ENCODE results near the gene VARS2.

The VARS2 gene

DNA sequence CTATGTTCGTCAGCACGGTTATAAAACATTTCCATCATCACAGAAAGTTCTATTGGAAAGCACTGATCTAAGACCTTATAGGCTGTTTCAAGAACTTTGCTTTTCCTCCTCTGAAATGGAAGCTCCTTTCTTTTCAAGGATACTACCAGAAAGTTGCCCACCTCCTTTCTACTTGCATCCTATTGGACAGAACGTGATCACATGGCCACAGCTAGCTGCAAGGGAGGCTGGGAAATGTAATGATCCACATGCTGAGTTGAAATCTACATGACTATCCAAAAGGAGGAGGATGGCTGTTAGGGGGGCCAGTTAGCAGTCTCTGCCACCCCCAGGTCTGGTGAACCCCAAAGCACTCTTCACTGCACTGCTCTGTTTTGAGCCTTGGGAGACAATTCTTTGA is 14.6 kb downstream of the VARS2 start:
- Histone ChIP-seq H3K36me3 (replicated peaks) (peaks cover 7% of the 10 kb centered on the region), H3K4me3 (ENCODE audit: low read depth, low read length) (no peak overlapping the region), H3K27me3 (replicated peaks) (no peaks in the 10 kb centered on the region), H3K27ac (no peak overlapping the region)
- in situ Hi-C loops (cut with HindIII; ENCODE audit: low pct_ligation_motif_present, low sequenced_read_pairs) = no loop called here
- DNase-seq = no peak
- TF ChIP-seq, protein P1, sequence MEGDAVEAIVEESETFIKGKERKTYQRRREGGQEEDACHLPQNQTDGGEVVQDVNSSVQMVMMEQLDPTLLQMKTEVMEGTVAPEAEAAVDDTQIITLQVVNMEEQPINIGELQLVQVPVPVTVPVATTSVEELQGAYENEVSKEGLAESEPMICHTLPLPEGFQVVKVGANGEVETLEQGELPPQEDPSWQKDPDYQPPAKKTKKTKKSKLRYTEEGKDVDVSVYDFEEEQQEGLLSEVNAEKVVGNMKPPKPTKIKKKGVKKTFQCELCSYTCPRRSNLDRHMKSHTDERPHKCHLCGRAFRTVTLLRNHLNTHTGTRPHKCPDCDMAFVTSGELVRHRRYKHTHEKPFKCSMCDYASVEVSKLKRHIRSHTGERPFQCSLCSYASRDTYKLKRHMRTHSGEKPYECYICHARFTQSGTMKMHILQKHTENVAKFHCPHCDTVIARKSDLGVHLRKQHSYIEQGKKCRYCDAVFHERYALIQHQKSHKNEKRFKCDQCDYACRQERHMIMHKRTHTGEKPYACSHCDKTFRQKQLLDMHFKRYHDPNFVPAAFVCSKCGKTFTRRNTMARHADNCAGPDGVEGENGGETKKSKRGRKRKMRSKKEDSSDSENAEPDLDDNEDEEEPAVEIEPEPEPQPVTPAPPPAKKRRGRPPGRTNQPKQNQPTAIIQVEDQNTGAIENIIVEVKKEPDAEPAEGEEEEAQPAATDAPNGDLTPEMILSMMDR (IDR thresholded peaks at IDR 0.05; ENCODE audit: low read depth, low read length, missing control alignments) = no peak

DNA sequence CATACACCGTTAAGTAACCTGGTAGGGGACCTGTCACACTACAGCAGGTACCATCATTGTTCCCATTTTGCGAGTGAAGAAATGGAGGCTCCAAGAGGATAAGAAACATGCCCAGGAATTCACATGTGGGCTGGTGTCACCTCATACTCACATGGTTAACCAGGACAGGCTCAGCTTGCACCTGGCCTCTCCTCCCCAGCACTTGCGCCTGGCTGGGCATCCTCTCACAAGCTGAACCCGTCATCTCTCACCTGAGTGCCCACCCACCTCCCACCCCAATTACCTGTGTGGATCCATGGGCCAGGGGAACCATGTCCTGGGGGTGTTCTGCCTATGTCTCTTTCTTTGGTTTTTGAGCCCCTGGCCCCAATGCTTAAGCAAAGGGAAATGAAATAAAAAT is 16.5 kb downstream of the VARS2 start:
- no peak overlapping the region for H3K27ac ChIP-seq
- TF ChIP-seq, protein P1 (IDR thresholded peaks at IDR 0.05; ENCODE audit: low read depth, low read length, missing control alignments) = no peak
- peaks cover 7% of the 10 kb centered on the region for H3K36me3 ChIP-seq (replicated peaks)
- in situ Hi-C loops (cut with HindIII; ENCODE audit: low pct_ligation_motif_present, low sequenced_read_pairs) = no loop called here
- H3K4me3 ChIP-seq (ENCODE audit: low read depth, low read length) = no peak overlapping the region
- no peak for DNase-seq
- H3K27me3 ChIP-seq (replicated peaks) = no peaks in the 10 kb centered on the region

DNA sequence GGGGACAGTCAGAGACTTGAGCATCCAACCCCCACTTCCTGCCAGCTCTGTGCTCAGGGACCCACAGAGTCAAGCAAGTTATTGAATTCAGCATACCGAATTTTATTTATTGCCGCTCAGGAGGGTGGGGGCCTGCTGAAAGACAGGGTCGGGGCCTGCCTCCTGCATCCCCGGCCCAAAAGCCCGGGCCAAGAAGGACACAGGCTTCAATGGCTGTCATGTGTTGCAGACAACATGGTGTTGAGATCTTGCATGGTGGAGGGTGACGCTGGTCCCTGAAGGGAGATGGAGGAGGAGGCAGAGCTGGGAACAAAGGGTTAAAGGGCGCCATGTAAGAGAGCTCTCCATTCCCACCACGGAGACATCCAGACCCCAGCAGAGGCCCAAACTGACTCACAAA is 17.2 kb downstream of the VARS2 start:
- in situ Hi-C loops (cut with HindIII; ENCODE audit: low pct_ligation_motif_present, low sequenced_read_pairs) = no loop called here
- TF ChIP-seq, protein P1 (IDR thresholded peaks at IDR 0.05; ENCODE audit: low read depth, low read length, missing control alignments) = no peak
- no peak for DNase-seq
- Histone ChIP-seq H3K36me3 (replicated peaks) (no peaks in the 10 kb centered on the region), H3K27me3 (replicated peaks) (no peaks in the 10 kb centered on the region), H3K27ac (no peak overlapping the region), H3K4me3 (ENCODE audit: low read depth, low read length) (no peak overlapping the region)

DNA sequence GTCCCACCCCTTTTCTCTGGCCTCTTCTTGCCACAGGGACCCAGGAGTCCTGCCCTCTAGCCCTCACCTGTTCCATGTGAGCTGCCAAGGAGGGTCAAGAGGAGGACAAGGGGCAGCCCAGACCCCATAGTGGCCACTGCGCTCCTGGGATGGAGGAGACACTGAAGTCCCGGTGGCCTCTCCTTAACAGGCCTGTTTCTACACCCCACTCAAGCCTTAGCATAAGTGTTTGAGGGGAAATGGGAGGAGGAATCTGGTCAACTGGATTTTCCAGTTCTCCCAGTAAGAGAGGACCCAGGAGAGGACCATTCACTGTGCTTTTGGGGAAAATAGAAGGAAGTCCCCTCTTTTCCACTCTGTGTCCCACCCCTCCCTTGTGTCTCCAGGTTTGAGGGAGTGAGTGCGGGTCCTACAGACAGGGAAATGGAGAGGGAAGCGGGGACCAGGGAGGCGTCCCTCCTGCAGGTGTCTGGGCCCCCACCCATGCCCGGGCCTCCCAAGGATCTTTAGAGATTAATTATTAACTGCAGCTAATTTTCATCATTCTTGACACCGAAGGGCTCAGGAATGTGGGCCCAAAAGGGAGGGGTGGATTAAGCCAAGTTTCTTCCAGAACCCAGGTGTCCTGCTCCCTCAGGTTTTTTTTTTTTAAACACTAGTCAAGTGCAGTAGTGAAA is 18.1 kb downstream of the VARS2 start, which contains the start of gene SFTA2:
SFTA2 (minus strand) TSS at position 202 of the 677 bp plus-strand sequence; CDS start at position 128, 74 bp downstream.
- TF ChIP-seq, protein P1 (IDR thresholded peaks at IDR 0.05; ENCODE audit: low read depth, low read length, missing control alignments) = no peak
- Histone ChIP-seq H3K27me3 (replicated peaks) (peaks cover 3% of the 10 kb centered on the region), H3K4me3 (ENCODE audit: low read depth, low read length) (no peak within 1 kb of the TSS), H3K27ac (no peak within 1 kb of the TSS), H3K36me3 (replicated peaks) (no peaks in the 10 kb centered on the region)
- no peak for DNase-seq
- in situ Hi-C loops (cut with HindIII; ENCODE audit: low pct_ligation_motif_present, low sequenced_read_pairs) = no loop called here

DNA sequence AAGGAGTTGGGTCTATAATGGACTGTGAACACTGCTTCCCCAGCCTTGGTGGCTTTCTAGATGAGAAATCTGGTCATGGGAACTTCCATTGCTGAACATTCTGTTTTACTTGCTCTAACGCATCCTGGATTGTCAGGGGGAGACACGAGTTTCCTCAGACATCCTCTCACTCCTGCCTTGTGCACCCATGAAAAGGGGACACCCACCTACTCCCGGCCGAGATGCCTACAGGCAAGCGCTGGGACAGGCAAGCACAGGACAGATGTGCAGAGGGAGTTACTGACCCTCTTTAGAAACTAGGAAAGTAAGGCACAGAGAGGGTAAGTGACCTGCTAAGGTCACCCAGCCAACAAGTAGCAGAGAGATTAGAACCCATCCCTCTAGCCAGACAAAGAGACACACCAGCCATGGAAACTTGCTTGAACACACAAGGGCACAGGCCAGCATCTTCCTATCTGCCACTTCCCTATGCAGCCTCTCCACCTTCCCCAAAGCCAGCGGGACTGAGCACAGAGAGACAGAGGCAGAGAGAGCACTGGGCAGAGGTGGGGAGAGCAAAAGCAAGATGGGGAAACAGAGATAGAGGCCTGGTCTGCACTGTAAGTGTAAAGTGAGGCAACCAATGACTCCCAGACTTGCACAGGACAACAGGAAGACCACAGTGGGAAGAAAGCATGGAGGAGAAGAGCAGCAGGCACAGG is 18.8 kb downstream of the VARS2 start:
- TF ChIP-seq, protein P1 (IDR thresholded peaks at IDR 0.05; ENCODE audit: low read depth, low read length, missing control alignments) = no peak
- H3K27ac ChIP-seq = no peak overlapping the region
- no peak overlapping the region for H3K4me3 ChIP-seq (ENCODE audit: low read depth, low read length)
- in situ Hi-C loops (cut with HindIII; ENCODE audit: low pct_ligation_motif_present, low sequenced_read_pairs) = no loop called here
- no peak for DNase-seq
- H3K27me3 ChIP-seq (replicated peaks) = peaks cover 3% of the 10 kb centered on the region
- H3K36me3 ChIP-seq (replicated peaks) = no peaks in the 10 kb centered on the region

Data from brain microvascular endothelial cell (primary cell).